ENCODE results near the gene ARHGAP15.

The ARHGAP15 gene

DNA sequence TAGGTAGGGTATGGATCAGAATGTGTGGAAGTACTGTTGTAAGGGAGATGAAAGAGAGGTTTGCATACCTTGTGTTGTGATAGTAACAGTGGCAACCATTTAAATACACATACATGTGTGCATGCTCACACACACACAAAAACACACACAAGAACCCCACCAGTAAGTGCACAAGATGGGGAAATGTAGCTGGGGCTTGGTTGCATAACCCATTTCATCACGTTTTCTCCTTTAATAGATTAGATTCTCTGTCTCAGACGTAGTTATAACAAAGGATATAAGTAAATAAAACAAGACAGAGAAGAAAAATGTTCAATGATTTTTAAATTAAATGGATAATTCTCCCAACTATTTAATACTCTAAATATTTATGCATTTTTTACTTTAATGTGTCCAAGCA, 13.4 kb downstream of the ARHGAP15 start:
- TF ChIP-seq, protein P1, sequence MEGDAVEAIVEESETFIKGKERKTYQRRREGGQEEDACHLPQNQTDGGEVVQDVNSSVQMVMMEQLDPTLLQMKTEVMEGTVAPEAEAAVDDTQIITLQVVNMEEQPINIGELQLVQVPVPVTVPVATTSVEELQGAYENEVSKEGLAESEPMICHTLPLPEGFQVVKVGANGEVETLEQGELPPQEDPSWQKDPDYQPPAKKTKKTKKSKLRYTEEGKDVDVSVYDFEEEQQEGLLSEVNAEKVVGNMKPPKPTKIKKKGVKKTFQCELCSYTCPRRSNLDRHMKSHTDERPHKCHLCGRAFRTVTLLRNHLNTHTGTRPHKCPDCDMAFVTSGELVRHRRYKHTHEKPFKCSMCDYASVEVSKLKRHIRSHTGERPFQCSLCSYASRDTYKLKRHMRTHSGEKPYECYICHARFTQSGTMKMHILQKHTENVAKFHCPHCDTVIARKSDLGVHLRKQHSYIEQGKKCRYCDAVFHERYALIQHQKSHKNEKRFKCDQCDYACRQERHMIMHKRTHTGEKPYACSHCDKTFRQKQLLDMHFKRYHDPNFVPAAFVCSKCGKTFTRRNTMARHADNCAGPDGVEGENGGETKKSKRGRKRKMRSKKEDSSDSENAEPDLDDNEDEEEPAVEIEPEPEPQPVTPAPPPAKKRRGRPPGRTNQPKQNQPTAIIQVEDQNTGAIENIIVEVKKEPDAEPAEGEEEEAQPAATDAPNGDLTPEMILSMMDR (IDR thresholded peaks at IDR 0.05; ENCODE audit: insufficient read depth, low read length) = no peak
- TF ChIP-seq GABPA (IDR thresholded peaks at IDR 0.05; ENCODE audit: low read depth) (no peak), POLR2AphosphoS5 (IDR thresholded peaks at IDR 0.05; ENCODE audit: low read depth) (no peak), SPI1 (IDR thresholded peaks at IDR 0.05; ENCODE audit: borderline replicate concordance, low read depth) (no peak)
- TF ChIP-seq, protein P2, sequence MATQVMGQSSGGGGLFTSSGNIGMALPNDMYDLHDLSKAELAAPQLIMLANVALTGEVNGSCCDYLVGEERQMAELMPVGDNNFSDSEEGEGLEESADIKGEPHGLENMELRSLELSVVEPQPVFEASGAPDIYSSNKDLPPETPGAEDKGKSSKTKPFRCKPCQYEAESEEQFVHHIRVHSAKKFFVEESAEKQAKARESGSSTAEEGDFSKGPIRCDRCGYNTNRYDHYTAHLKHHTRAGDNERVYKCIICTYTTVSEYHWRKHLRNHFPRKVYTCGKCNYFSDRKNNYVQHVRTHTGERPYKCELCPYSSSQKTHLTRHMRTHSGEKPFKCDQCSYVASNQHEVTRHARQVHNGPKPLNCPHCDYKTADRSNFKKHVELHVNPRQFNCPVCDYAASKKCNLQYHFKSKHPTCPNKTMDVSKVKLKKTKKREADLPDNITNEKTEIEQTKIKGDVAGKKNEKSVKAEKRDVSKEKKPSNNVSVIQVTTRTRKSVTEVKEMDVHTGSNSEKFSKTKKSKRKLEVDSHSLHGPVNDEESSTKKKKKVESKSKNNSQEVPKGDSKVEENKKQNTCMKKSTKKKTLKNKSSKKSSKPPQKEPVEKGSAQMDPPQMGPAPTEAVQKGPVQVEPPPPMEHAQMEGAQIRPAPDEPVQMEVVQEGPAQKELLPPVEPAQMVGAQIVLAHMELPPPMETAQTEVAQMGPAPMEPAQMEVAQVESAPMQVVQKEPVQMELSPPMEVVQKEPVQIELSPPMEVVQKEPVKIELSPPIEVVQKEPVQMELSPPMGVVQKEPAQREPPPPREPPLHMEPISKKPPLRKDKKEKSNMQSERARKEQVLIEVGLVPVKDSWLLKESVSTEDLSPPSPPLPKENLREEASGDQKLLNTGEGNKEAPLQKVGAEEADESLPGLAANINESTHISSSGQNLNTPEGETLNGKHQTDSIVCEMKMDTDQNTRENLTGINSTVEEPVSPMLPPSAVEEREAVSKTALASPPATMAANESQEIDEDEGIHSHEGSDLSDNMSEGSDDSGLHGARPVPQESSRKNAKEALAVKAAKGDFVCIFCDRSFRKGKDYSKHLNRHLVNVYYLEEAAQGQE (IDR thresholded peaks at IDR 0.05; ENCODE audit: insufficient replicate concordance, low read depth) = no peak
- no peak for DNase-seq (ENCODE audit: low read depth in 1 of 2, low spot score in 1 of 2)

DNA sequence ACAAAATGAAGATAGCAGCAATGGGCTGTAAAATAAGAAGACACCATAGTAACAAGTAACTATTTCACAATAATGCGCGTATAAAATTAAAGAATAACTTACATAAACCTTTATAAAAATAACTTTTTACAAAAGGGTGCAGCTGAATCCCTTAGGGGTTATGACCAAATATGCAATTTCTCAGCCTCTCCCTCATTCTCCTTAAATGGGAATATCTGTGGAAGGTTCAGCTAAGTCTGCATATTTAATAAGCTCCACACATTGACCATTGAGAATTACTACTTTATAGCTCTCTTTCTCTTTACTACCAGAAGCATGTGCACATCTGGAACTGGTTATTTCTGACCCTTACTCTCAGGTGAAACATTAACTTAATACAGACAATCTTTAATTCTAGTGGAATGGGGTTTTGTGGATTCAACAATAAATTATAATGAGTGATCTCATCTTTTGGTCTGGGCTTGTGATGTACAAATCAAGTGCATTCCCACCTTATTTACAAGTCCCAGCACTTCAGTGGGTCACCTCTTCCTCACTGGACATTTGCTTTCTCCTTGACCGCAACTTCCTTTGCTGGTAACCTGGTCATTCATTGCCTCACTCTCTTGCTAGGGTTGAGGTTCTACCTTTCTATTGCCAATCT, 15.7 kb downstream of the ARHGAP15 start:
- DNase-seq (ENCODE audit: low read depth in 1 of 2, low spot score in 1 of 2) = no peak
- Histone ChIP-seq H3K27me3 (ENCODE audit: insufficient read depth, poor library complexity, severe bottlenecking) (no peaks in the 10 kb centered on the region), H3K4me3 (replicated peaks; ENCODE audit: insufficient read depth, low read length) (no peak overlapping the region), H3K27ac (replicated peaks) (no peak overlapping the region)
- TF ChIP-seq GABPA (IDR thresholded peaks at IDR 0.05; ENCODE audit: low read depth) (no peak), SPI1 (IDR thresholded peaks at IDR 0.05; ENCODE audit: borderline replicate concordance, low read depth) (no peak), POLR2AphosphoS5 (IDR thresholded peaks at IDR 0.05; ENCODE audit: low read depth) (no peak)
- TF ChIP-seq, protein P1 (IDR thresholded peaks at IDR 0.05; ENCODE audit: insufficient read depth, low read length) = no peak
- TF ChIP-seq, protein P2 (IDR thresholded peaks at IDR 0.05; ENCODE audit: insufficient replicate concordance, low read depth) = no peak

More for the DNA sequence above, 13.4 kb downstream of the ARHGAP15 start:
- Histone ChIP-seq H3K27me3 (ENCODE audit: insufficient read depth, poor library complexity, severe bottlenecking) (no peaks in the 10 kb centered on the region), H3K4me3 (replicated peaks; ENCODE audit: insufficient read depth, low read length) (no peak overlapping the region), H3K27ac (replicated peaks) (peak overlapping the region; percentile 60)

DNA sequence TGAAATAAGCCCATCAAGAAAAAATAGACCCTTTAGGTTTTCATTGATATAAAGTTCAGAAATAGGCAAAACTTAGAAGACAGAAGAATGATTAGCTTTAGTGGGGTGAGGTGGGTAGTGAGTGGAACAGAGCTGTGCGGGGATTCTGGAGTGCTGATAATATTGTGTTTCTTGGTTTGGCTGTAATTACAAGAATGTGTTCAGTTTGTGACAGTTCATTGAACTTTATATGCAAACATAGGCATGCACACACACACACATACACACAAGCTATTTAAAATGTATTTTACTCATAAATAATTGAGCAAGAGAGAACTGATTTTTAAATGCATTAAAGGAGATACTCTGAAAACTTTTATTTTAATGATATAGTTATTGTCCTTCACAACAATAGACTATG, 17.1 kb downstream of the ARHGAP15 start:
- H3K27ac ChIP-seq (replicated peaks) = peak overlapping the region; percentile 20; the same call in 1 of the 2 replicates
- no peak for TF ChIP-seq POLR2AphosphoS5 (IDR thresholded peaks at IDR 0.05; ENCODE audit: low read depth)
- no peak for TF ChIP-seq SPI1 (IDR thresholded peaks at IDR 0.05; ENCODE audit: borderline replicate concordance, low read depth)
- TF ChIP-seq, protein P2 (IDR thresholded peaks at IDR 0.05; ENCODE audit: insufficient replicate concordance, low read depth) = no peak
- TF ChIP-seq, protein P1 (IDR thresholded peaks at IDR 0.05; ENCODE audit: insufficient read depth, low read length) = no peak
- no peak for TF ChIP-seq GABPA (IDR thresholded peaks at IDR 0.05; ENCODE audit: low read depth)

More for the DNA sequence above, 17.1 kb downstream of the ARHGAP15 start:
- no peak for DNase-seq (ENCODE audit: low read depth in 1 of 2, low spot score in 1 of 2)
- H3K27me3 ChIP-seq (ENCODE audit: insufficient read depth, poor library complexity, severe bottlenecking) = no peaks in the 10 kb centered on the region
- H3K4me3 ChIP-seq (replicated peaks; ENCODE audit: insufficient read depth, low read length) = no peak overlapping the region

Measured in HL-60 (cell line).